Activated T-cell treated with anti-CD3 and anti-CD28 coated beads, Interleukin-2, amount 50 U/mL, for 4 hours (primary cell): Measurements from ENCODE around the gene ZBP1. TPM values are rescaled to one million over a fixed set of nuclear protein-coding genes. Genes with fewer than 3 reads are reported as not detected.

Source experiments
- ATAC-seq, 2 donors: fragments of 200-7000 bp; cut with Tn5 transposase; one replicate each; pipeline ENCODE4 v1.10.0; 2021
- DNase-seq: peaks from one replicate; pipeline ENCODE4 v3.0.0-alpha.2; 2020
- H3K27me3 Mint-ChIP-seq: one replicate; pipeline ENCODE4 v1.8.0; 2021; ENCODE audit warnings: low read depth, mixed read lengths
- H3K36me3 Mint-ChIP-seq: one replicate; pipeline ENCODE4 v1.8.0; 2022; ENCODE audit warnings: mixed read lengths; ENCODE audit not compliant: insufficient read depth
- H3K4me1 Mint-ChIP-seq: one replicate; pipeline ENCODE4 v1.8.0; 2021; ENCODE audit warnings: low read depth, mixed read lengths
- H3K4me3 Mint-ChIP-seq: one replicate; pipeline ENCODE4 v1.8.0; 2021; ENCODE audit warnings: mild to moderate bottlenecking, moderate library complexity, mixed read lengths
- H3K9me3 Mint-ChIP-seq: one replicate; pipeline ENCODE4 v1.8.0; 2021; ENCODE audit warnings: mixed read lengths
- total RNA-seq, 3 donors: library from RNA; stranded (reverse); gene quantifications; one replicate each; pipeline ENCODE4 v1.2.1, GENCODE V29; 2021

Gene ZBP1
- total RNA-seq, 3 donors from 2014 or later = 0.13 to 0.27 TPM; not detected in 1

DNA sequence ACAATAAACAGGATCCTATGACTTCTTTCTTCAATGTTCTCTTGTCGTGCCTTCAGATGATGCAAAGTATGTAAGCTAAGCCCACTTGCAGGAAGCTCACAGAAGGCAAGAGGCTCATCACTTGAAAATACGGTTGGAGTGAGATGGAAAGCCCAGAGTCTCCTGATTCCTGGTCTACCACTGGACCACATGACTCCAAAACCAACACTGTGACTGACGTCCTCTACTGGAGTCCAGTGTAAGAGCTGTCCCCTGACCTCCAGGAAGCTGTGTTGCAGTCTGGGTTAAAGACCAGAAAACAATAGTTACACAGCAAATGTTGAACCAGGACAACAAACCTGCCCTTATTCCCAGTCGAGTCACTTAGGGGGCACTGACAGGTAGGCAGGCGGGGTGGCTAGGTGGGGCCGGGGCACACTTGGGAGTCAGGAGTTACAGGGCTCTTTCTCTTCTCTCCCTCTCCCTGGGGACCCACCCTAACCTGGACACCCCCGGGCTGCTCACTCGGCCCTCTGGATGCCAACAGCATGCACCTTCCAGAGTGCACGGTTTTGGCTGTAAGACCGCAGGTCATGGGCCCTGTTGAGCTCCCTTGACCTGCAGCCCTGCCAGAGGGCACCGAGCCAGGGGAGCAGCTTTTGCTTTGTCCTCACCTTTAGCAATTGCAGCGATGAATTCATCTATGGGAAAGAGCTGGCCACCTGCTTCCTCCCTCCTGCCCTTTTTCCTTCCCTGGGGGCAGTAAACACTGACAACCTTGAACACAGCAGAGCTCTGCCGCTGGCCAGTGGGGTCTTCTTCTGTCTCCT lies 51.9 kb downstream of the ZBP1 start:
- Mint-ChIP-seq H3K27me3 (peaks cover 32% of the 10 kb centered on the region), H3K36me3 (no peaks in the 10 kb centered on the region), H3K9me3 (no peaks in the 10 kb centered on the region), H3K4me1 (no peaks in the 10 kb centered on the region), H3K4me3 (no peak overlapping the region)
- DNase-seq = no peak
- no peak for ATAC-seq

GRCh38 chr20:57567471-57568079 lies 52.7 kb downstream of the ZBP1 start:
- no peaks in the 10 kb centered on the region for H3K36me3 Mint-ChIP-seq
- DNase-seq (no peak), ATAC-seq (no peak)
- H3K4me3 Mint-ChIP-seq = no peak overlapping the region
- H3K27me3 Mint-ChIP-seq = peaks cover 27% of the 10 kb centered on the region
- no peaks in the 10 kb centered on the region for H3K9me3 Mint-ChIP-seq
- no peaks in the 10 kb centered on the region for H3K4me1 Mint-ChIP-seq

DNA sequence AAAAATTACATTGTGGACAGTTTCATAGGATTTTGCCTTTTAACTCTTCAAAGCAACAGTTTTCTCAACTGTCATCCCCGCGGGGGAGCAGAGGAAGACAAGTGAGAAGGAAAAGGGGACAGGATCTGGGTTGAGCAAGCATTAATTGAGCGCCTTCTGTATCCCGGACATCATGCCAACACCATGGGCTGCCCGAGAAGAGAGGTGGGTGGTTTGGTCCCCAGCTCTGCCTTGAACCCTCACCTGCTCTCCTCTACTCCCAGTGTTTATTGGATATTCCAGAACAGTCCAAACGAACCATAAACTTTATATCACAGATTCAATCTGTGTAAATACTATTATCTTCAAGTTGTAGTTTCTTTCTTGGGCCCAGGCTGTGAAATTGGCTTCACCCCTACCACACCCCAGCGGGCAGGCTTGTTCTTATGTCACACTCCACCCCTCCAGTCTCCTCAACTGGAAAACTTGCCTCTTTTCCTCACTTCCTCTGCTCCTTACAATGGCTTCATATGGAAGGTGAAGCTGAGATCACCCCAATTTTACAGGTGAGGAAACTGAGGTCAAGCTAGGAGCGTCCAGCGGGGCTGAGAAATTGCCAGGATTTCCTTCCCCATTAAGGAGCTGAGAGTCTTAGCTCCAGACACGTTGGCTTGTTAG lies 53.3 kb downstream of the ZBP1 start:
- H3K36me3 Mint-ChIP-seq = no peaks in the 10 kb centered on the region
- H3K9me3 Mint-ChIP-seq = no peaks in the 10 kb centered on the region
- ATAC-seq (no peak), DNase-seq (no peak)
- no peak overlapping the region for H3K4me3 Mint-ChIP-seq
- H3K4me1 Mint-ChIP-seq = no peaks in the 10 kb centered on the region
- peaks cover 25% of the 10 kb centered on the region for H3K27me3 Mint-ChIP-seq

GRCh38 chr20:57566399-57566798 lies 53.8 kb downstream of the ZBP1 start:
- no peak overlapping the region for H3K4me3 Mint-ChIP-seq
- H3K36me3 Mint-ChIP-seq = no peaks in the 10 kb centered on the region
- H3K9me3 Mint-ChIP-seq = no peaks in the 10 kb centered on the region
- peaks cover 25% of the 10 kb centered on the region for H3K27me3 Mint-ChIP-seq
- H3K4me1 Mint-ChIP-seq = no peaks in the 10 kb centered on the region
- no peak for ATAC-seq
- no peak for DNase-seq

DNA sequence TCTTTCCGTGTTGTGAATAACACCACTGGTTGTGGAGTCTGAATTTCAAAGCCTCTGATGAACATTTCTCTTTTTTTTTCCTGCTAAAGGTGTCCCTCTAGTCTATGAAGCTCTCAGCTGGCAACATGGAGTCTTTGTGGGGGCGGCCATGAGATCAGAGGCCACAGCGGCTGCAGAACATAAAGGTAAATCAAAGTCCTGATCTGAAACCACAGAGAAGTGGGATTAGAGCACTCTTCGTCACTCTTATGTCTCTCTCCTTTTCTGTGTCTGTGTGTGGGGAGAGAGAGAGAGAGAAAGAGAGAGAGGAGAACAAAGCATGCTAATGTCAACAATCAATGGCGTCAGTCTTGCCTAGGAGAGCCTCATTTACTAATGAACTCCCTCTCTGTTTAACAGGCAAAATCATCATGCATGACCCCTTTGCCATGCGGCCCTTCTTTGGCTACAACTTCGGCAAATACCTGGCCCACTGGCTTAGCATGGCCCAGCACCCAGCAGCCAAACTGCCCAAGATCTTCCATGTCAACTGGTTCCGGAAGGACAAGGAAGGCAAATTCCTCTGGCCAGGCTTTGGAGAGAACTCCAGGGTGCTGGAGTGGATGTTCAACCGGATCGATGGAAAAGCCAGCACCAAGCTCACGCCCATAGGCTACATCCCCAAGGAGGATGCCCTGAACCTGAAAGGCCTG lies 55.1 kb downstream of the ZBP1 start:
- H3K27me3 Mint-ChIP-seq = peaks cover 19% of the 10 kb centered on the region
- no peaks in the 10 kb centered on the region for H3K4me1 Mint-ChIP-seq
- ATAC-seq = no peak
- H3K9me3 Mint-ChIP-seq = no peaks in the 10 kb centered on the region
- no peaks in the 10 kb centered on the region for H3K36me3 Mint-ChIP-seq
- no peak for DNase-seq
- H3K4me3 Mint-ChIP-seq = no peak overlapping the region

GRCh38 chr20:57564180-57564802 lies 55.9 kb downstream of the ZBP1 start:
- ATAC-seq (no peak), DNase-seq (no peak)
- Mint-ChIP-seq H3K4me1 (no peaks in the 10 kb centered on the region), H3K4me3 (no peak overlapping the region), H3K36me3 (no peaks in the 10 kb centered on the region), H3K27me3 (peaks cover 23% of the 10 kb centered on the region), H3K9me3 (no peaks in the 10 kb centered on the region)

GRCh38 chr20:57563522-57563921 lies 56.7 kb downstream of the ZBP1 start:
- no peaks in the 10 kb centered on the region for H3K36me3 Mint-ChIP-seq
- DNase-seq = no peak
- H3K4me3 Mint-ChIP-seq = no peak overlapping the region
- H3K4me1 Mint-ChIP-seq = no peaks in the 10 kb centered on the region
- ATAC-seq = no peak
- no peaks in the 10 kb centered on the region for H3K9me3 Mint-ChIP-seq
- H3K27me3 Mint-ChIP-seq = peaks cover 24% of the 10 kb centered on the region

- DNase-seq (no peak), ATAC-seq (no peak)
- Mint-ChIP-seq H3K36me3 (no peaks in the 10 kb centered on the region), H3K4me1 (no peaks in the 10 kb centered on the region), H3K27me3 (peaks cover 23% of the 10 kb centered on the region), H3K4me3 (no peak overlapping the region), H3K9me3 (no peaks in the 10 kb centered on the region)
Measured at GRCh38 chr20:57562541-57563465, 57.4 kb downstream of the ZBP1 start.

DNA sequence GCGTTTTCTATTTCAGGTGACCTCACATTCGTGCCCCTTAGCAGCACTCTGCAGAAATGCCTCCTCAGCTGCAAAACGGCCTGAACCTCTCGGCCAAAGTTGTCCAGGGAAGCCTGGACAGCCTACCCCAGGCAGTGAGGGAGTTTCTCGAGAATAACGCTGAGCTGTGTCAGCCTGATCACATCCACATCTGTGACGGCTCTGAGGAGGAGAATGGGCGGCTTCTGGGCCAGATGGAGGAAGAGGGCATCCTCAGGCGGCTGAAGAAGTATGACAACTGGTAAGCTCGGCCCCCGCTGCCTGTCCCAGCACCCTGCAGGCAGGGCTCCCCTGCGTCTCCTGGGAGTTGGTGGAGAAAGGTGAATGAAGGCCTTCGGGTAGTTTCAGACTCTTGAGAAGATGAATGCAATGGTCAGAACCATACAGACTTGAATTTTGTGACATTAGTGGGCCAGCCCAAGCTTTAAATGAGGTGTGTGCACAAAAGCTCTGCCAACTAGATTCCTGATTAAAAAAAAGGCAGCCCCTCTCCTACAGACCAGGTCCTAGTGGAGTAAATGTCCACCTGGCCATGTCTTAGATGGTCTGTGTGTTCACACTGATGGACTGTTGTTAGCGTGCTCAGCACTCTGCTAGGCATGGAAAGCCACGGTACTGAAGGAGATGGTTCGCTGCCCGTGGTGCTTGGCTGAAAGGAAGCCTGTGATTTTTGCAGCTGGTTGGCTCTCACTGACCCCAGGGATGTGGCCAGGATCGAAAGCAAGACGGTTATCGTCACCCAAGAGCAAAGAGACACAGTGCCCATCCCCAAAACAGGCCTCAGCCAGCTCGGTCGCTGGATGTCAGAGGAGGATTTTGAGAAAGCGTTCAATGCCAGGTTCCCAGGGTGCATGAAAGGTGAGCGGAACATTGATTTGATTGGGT lies 58.6 kb downstream of the ZBP1 start:
- Mint-ChIP-seq H3K27me3 (peaks cover 29% of the 10 kb centered on the region), H3K36me3 (no peaks in the 10 kb centered on the region), H3K4me1 (no peaks in the 10 kb centered on the region), H3K9me3 (no peaks in the 10 kb centered on the region), H3K4me3 (no peak overlapping the region)
- DNase-seq (no peak), ATAC-seq (no peak)

DNA sequence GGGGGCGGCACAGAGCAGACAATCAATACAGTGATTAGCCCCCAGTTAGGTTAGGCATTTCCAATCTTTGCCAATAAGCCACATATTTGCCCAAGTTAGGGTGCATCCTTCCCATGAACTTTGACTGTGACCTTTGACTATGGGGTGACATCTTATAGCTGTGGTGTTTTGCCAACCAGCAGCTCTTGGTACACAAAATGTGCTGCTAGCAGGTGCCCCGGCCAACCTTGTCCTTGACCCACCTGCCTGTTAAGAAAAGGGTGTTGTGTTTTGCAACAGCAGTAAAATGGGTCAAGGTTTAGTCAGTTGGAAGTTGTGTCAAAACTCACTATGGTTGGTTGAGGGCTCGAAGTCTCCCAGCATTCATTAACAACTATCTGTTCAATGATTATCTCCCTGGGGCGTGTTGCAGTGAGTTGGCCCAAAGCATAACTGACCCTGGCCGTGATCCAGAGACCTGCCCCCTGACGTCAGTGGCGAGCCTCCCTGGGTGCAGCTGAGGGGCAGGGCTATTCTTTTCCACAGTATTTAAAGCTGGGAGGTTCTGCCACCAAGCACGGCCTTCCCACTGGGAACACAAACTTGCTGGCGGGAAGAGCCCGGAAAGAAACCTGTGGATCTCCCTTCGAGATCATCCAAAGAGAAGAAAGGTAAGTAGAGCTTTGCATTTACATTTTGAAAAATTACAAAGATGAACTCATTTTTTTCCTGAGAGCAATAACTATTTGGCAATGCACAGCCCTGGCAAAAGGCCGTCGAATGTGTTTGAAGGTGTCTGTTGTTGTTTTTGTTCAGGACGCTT lies 59.5 kb downstream of the ZBP1 start, which contains the start of gene PCK1:
TSS of gene PCK1 (plus strand) at position 557 of the 802 bp plus-strand sequence. CDS start 302 bp downstream, outside the sequence.
- no peaks in the 10 kb centered on the region for H3K36me3 Mint-ChIP-seq
- no peaks in the 10 kb centered on the region for H3K4me1 Mint-ChIP-seq
- ATAC-seq = no peak

GRCh38 chr20:57559658-57560553 lies 60.3 kb downstream of the ZBP1 start:
- Mint-ChIP-seq H3K9me3 (no peaks in the 10 kb centered on the region), H3K4me3 (no peak overlapping the region), H3K4me1 (no peaks in the 10 kb centered on the region), H3K36me3 (no peaks in the 10 kb centered on the region), H3K27me3 (peaks cover 35% of the 10 kb centered on the region)
- DNase-seq (no peak), ATAC-seq (no peak)

More for the DNA sequence above, 59.5 kb downstream of the ZBP1 start, which contains the start of gene PCK1:
- DNase-seq = no peak
- no peak within 1 kb of the TSS for H3K4me3 Mint-ChIP-seq
- peaks cover 35% of the 10 kb centered on the region for H3K27me3 Mint-ChIP-seq
- no peaks in the 10 kb centered on the region for H3K9me3 Mint-ChIP-seq
